Natural killer cell (primary cell): ENCODE data around the gene GHRHR. TPM values are rescaled to one million over a fixed set of nuclear protein-coding genes. Genes with fewer than 3 reads are reported as not detected.

Experiments
- ATAC-seq, 3 donors: fragments of 150-1000 bp in 2 of 3; fragments of 200-7000 bp in 1 of 3; cut with Tn5 transposase; 1 replicate in 1 of 3; 2 replicates in 2 of 3; pipeline ENCODE4 v1.10.0; 2021; ENCODE audit warnings: mild to moderate bottlenecking in 2 of 3, moderate library complexity in 2 of 3
- DNase-seq, 2 donors: peaks; one replicate each; pipeline versions ENCODE4 v3.0.0 to v3.0.0-alpha.2; 2013 to 2021; ENCODE audit warnings: mixed read lengths in 1 of 2
- H3K27ac ChIP-seq: one replicate; pipeline ENCODE4 v1.5.1; 2013; ENCODE audit warnings: mild to moderate bottlenecking, low read length
- H3K27me3 ChIP-seq: one replicate; pipeline ENCODE4 v1.6.1; 2013; ENCODE audit warnings: low read length; ENCODE audit not compliant: control insufficient read depth, insufficient read depth
- H3K36me3 ChIP-seq: one replicate; pipeline ENCODE4 v1.6.1; 2013; ENCODE audit warnings: low read length; ENCODE audit not compliant: control insufficient read depth, insufficient read depth
- H3K4me1 ChIP-seq: one replicate; pipeline ENCODE4 v1.6.1; 2013; ENCODE audit warnings: low read length; ENCODE audit not compliant: control insufficient read depth, insufficient read depth
- H3K4me3 ChIP-seq: one replicate; pipeline ENCODE4 v1.5.1; 2013; ENCODE audit warnings: low read length
- H3K9me3 ChIP-seq: one replicate; pipeline ENCODE4 v1.6.1; 2013; ENCODE audit warnings: low read length; ENCODE audit not compliant: control insufficient read depth, insufficient read depth
- H3K27ac Mint-ChIP-seq, 2 donors: one replicate each; pipeline ENCODE4 v1.8.0; 2022; ENCODE audit warnings: mild to moderate bottlenecking in 2 of 2, mixed read lengths in 2 of 2, moderate library complexity in 1 of 2
- H3K27me3 Mint-ChIP-seq, 2 donors: one replicate each; pipeline ENCODE4 v1.8.0; 2022; ENCODE audit warnings: low read depth in 2 of 2, mixed read lengths in 2 of 2
- H3K36me3 Mint-ChIP-seq: one replicate; pipeline ENCODE4 v1.8.0; 2022; ENCODE audit warnings: mixed read lengths
- H3K4me1 Mint-ChIP-seq, 2 donors: one replicate each; pipeline ENCODE4 v1.8.0; 2022; ENCODE audit warnings: mixed read lengths in 2 of 2
- H3K4me3 Mint-ChIP-seq: one replicate; pipeline ENCODE4 v1.8.0; 2022; ENCODE audit warnings: mild to moderate bottlenecking, moderate library complexity, mixed read lengths
- H3K9me3 Mint-ChIP-seq, 2 donors: one replicate each; pipeline ENCODE4 v1.8.0; 2022; ENCODE audit warnings: mixed read lengths in 2 of 2
- WGBS: methylation state at CpG from one replicate; pipeline ENCODE4 v1.1.7; 2013; ENCODE audit warnings: missing lambda C conversion rate; ENCODE audit not compliant: insufficient coverage; 5-methylcytosine and 5-hydroxymethylcytosine counted together
- intact Hi-C: fragments of 100-400 bp; cut with micrococcal nuclease; formaldehyde crosslinking; loops from one replicate; pipeline ENCODE4 v1.14.2; 2022
- total RNA-seq, 4 donors: library from RNA; stranded (reverse); fragments of 120-200 nt in 1 of 4; gene quantifications; one replicate each; pipeline versions ENCODE4 v1.2.3 to v1.2.4, GENCODE V29; 2013 to 2022
- TF ChIP-seq, protein P1 (sequence below): fragments of 200-600 bp; IDR thresholded peaks from one replicate; pipeline ENCODE4 v1.8.0; 2022; ENCODE audit warnings: antibody characterized with exemption

Gene GHRHR
- total RNA-seq, 3 donors from 2014 or later (not counting 1 experiment from before 2014, with no cell fraction given) = not detected

- H3K36me3 Mint-ChIP-seq = no peaks in the 10 kb centered on the region
Measured at GRCh38 chr7:30924624-30925023, 39.1 kb upstream of the GHRHR start.

DNA sequence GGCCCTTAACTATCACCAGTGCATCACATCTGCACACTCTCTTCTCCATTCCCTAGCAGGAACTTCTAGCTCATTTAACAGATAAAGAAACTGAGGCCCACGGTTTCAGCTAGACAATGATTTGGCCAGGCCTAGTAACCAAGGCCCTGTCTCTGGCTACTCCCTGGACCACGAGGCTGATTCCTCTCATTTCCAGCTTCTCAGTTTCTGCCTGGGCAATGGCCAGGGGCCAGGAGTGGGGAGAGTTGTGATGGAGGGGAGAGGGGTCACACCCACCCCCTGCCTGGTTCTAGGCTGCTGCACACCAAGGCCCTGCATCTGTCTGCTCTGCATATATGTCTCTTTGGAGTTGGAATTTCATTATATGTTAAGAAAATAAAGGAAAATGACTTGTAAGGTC, 38.6 kb upstream of the GHRHR start:
- H3K27ac Mint-ChIP-seq = no peak overlapping the region
- intact Hi-C loops = no loop called here
- DNase-seq = peak in 1 of 2 donors; percentile 4
- H3K36me3 Mint-ChIP-seq = no peaks in the 10 kb centered on the region
- H3K27me3 Mint-ChIP-seq = no peaks in the 10 kb centered on the region
- no peaks in the 10 kb centered on the region for H3K4me1 ChIP-seq
- no peak overlapping the region for H3K4me3 Mint-ChIP-seq
- H3K4me1 Mint-ChIP-seq = no peaks in the 10 kb centered on the region
- 75% methylated on average over 2 of the region's 2 CpGs for WGBS
- H3K27me3 ChIP-seq = no peaks in the 10 kb centered on the region
- no peak overlapping the region for H3K4me3 ChIP-seq
- no peaks in the 10 kb centered on the region for H3K36me3 ChIP-seq
- no peak overlapping the region for H3K27ac ChIP-seq
- H3K9me3 Mint-ChIP-seq = no peaks in the 10 kb centered on the region
- no peaks in the 10 kb centered on the region for H3K9me3 ChIP-seq
- ATAC-seq = no peak
- TF ChIP-seq, protein P1, sequence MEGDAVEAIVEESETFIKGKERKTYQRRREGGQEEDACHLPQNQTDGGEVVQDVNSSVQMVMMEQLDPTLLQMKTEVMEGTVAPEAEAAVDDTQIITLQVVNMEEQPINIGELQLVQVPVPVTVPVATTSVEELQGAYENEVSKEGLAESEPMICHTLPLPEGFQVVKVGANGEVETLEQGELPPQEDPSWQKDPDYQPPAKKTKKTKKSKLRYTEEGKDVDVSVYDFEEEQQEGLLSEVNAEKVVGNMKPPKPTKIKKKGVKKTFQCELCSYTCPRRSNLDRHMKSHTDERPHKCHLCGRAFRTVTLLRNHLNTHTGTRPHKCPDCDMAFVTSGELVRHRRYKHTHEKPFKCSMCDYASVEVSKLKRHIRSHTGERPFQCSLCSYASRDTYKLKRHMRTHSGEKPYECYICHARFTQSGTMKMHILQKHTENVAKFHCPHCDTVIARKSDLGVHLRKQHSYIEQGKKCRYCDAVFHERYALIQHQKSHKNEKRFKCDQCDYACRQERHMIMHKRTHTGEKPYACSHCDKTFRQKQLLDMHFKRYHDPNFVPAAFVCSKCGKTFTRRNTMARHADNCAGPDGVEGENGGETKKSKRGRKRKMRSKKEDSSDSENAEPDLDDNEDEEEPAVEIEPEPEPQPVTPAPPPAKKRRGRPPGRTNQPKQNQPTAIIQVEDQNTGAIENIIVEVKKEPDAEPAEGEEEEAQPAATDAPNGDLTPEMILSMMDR = no peak

More at GRCh38 chr7:30924624-30925023, 39.1 kb upstream of the GHRHR start:
- H3K27me3 Mint-ChIP-seq = no peaks in the 10 kb centered on the region
- H3K9me3 ChIP-seq = no peaks in the 10 kb centered on the region
- H3K4me3 ChIP-seq = no peak overlapping the region
- no peak overlapping the region for H3K27ac ChIP-seq
- TF ChIP-seq, protein P1 = no peak
- H3K4me1 Mint-ChIP-seq = no peaks in the 10 kb centered on the region
- H3K4me3 Mint-ChIP-seq = no peak overlapping the region
- H3K36me3 ChIP-seq = no peaks in the 10 kb centered on the region
- no peak overlapping the region for H3K27ac Mint-ChIP-seq
- intact Hi-C loops = no loop called here
- no peak for ATAC-seq
- DNase-seq = peak in 1 of 2 donors; percentile 3
- H3K9me3 Mint-ChIP-seq = no peaks in the 10 kb centered on the region
- no peaks in the 10 kb centered on the region for H3K27me3 ChIP-seq
- H3K4me1 ChIP-seq = no peaks in the 10 kb centered on the region

- Histone ChIP-seq H3K4me1 (no peaks in the 10 kb centered on the region), H3K27ac (no peak overlapping the region), H3K36me3 (no peaks in the 10 kb centered on the region), H3K4me3 (no peak overlapping the region), H3K27me3 (no peaks in the 10 kb centered on the region), H3K9me3 (no peaks in the 10 kb centered on the region)
- H3K4me1 Mint-ChIP-seq = no peaks in the 10 kb centered on the region
- no peak for ATAC-seq
- TF ChIP-seq, protein P1 = no peak
- intact Hi-C loops = no loop called here
- H3K27ac Mint-ChIP-seq = no peak overlapping the region
- no peaks in the 10 kb centered on the region for H3K27me3 Mint-ChIP-seq
- no peaks in the 10 kb centered on the region for H3K36me3 Mint-ChIP-seq
- no peak overlapping the region for H3K4me3 Mint-ChIP-seq
- 68% methylated on average over 5 of the region's 5 CpGs for WGBS
- no peak for DNase-seq
- H3K9me3 Mint-ChIP-seq = no peaks in the 10 kb centered on the region
Measured at GRCh38 chr7:30925913-30926312, 37.8 kb upstream of the GHRHR start.

- no peaks in the 10 kb centered on the region for H3K9me3 ChIP-seq
- H3K27ac Mint-ChIP-seq = no peak overlapping the region
- no peak overlapping the region for H3K27ac ChIP-seq
- H3K36me3 ChIP-seq = no peaks in the 10 kb centered on the region
- intact Hi-C loops = no loop called here
- TF ChIP-seq, protein P1 = no peak
- DNase-seq (no peak), ATAC-seq (no peak)
- WGBS = 83% methylated on average over 5 of the region's 5 CpGs
- H3K27me3 ChIP-seq = no peaks in the 10 kb centered on the region
- no peaks in the 10 kb centered on the region for H3K36me3 Mint-ChIP-seq
- H3K4me1 ChIP-seq = no peaks in the 10 kb centered on the region
- H3K4me3 ChIP-seq = no peak overlapping the region
- no peaks in the 10 kb centered on the region for H3K27me3 Mint-ChIP-seq
- H3K9me3 Mint-ChIP-seq = no peaks in the 10 kb centered on the region
- no peak overlapping the region for H3K4me3 Mint-ChIP-seq
- no peaks in the 10 kb centered on the region for H3K4me1 Mint-ChIP-seq
Measured at GRCh38 chr7:30926313-30926712, 37.4 kb upstream of the GHRHR start.
